HepG2 (cell line): ENCODE results near the gene SNAP29. TPM values are rescaled to one million over a fixed set of nuclear protein-coding genes. Genes with fewer than 3 reads are reported as not detected.

Source experiments
- CCAR2 ChIP-seq: fragments of 200-400 bp; formaldehyde crosslinking; optimal IDR thresholded peaks from 2 replicates; pipeline ENCODE3; 2018; ENCODE audit warnings: low read depth, mild to moderate bottlenecking, low read length, moderate library complexity
- ELF3 ChIP-seq: IDR thresholded peaks from 2 replicates; pipeline ENCODE4 v1.6.1; 2016; ENCODE audit warnings: missing genetic modification reagents, missing compliant biosample characterization
- EP300 ChIP-seq, 3 experiments: sonication (generic) in 1 of 3; formaldehyde crosslinking in 1 of 3; IDR thresholded peaks; 2 replicates each; pipeline versions ENCODE4 v1.5.1 to v1.6.1; 2011 to 2020; ENCODE audit warnings: low read depth in 2 of 3, low read length in 2 of 3, borderline replicate concordance in 1 of 3, improper control_type of control experiment in 1 of 3, mild to moderate bottlenecking in 1 of 3, missing genetic modification reagents in 1 of 3, moderate library complexity in 1 of 3
- FOXO1 ChIP-seq: sonication (generic); formaldehyde crosslinking; IDR thresholded peaks from 2 replicates; pipeline ENCODE4 v1.4.0; 2020; ENCODE audit warnings: missing genetic modification reagents
- HNRNPLL ChIP-seq: fragments of 200-400 bp; formaldehyde crosslinking; IDR thresholded peaks from 2 replicates; pipeline ENCODE4 v1.6.1; 2017; ENCODE audit warnings: mild to moderate bottlenecking, low read depth, low read length; ENCODE audit not compliant: poor library complexity, severe bottlenecking
- NCOR1 ChIP-seq: fragments of 200-600 bp; sonication (generic); IDR thresholded peaks from 2 replicates; pipeline ENCODE4 v1.7.0; 2017; ENCODE audit warnings: antibody characterized with exemption, low read length, borderline replicate concordance
- NONO ChIP-seq, 2 experiments: fragments of 450-650 bp in 1 of 2; sonication (generic) in 1 of 2; formaldehyde crosslinking in 1 of 2; IDR thresholded peaks in 1 of 2; conservative IDR thresholded peaks in 1 of 2; 2 replicates each; pipeline versions ENCODE4 v1.6.1 to v1.8.0; 2017 to 2022; ENCODE audit warnings: mild to moderate bottlenecking in 1 of 2, missing genetic modification reagents in 1 of 2, moderate library complexity in 1 of 2
- RARA ChIP-seq: IDR thresholded peaks from 2 replicates; pipeline ENCODE4 v1.6.1; 2016; ENCODE audit warnings: missing genetic modification reagents, missing compliant biosample characterization
- SALL1 ChIP-seq: sonication (generic); formaldehyde crosslinking; IDR thresholded peaks from 2 replicates; pipeline ENCODE4 v1.8.0; 2022; ENCODE audit warnings: mild to moderate bottlenecking, missing genetic modification reagents
- SAP130 ChIP-seq: IDR thresholded peaks from 2 replicates; pipeline ENCODE4 v1.6.1; 2016; ENCODE audit warnings: low read depth
- SYNCRIP ChIP-seq: fragments of 200-400 bp; formaldehyde crosslinking; IDR thresholded peaks from 2 replicates; pipeline ENCODE4 v1.6.1; 2018; ENCODE audit warnings: mild to moderate bottlenecking, low read depth, low read length; ENCODE audit not compliant: insufficient read depth
- TARDBP ChIP-seq: sonication (generic); formaldehyde crosslinking; IDR thresholded peaks from 2 replicates; pipeline ENCODE4 v1.8.0; 2022; ENCODE audit warnings: mild to moderate bottlenecking, missing genetic modification reagents
- TEAD2 ChIP-seq: sonication (generic); formaldehyde crosslinking; IDR thresholded peaks from 2 replicates; pipeline ENCODE4 v1.9.0; 2021; ENCODE audit warnings: missing genetic modification reagents
- ZMYM3 ChIP-seq: sonication (generic); formaldehyde crosslinking; IDR thresholded peaks from 2 replicates; pipeline ENCODE4 v1.5.1; 2020; ENCODE audit warnings: mild to moderate bottlenecking, missing genetic modification reagents
- ZNF331 ChIP-seq: sonication (generic); formaldehyde crosslinking; IDR thresholded peaks from 2 replicates; pipeline ENCODE4 v1.4.0; 2020; ENCODE audit warnings: missing genetic modification reagents
- ZNF441 ChIP-seq: sonication (generic); formaldehyde crosslinking; IDR thresholded peaks from 2 replicates; pipeline ENCODE4 v1.7.0; 2021; ENCODE audit warnings: missing genetic modification reagents, borderline replicate concordance
- ZNF619 ChIP-seq: sonication (generic); formaldehyde crosslinking; IDR thresholded peaks from 2 replicates; pipeline ENCODE4 v1.4.0; 2020; ENCODE audit warnings: mild to moderate bottlenecking, missing genetic modification reagents
- ZNF768 ChIP-seq: sonication (generic); formaldehyde crosslinking; IDR thresholded peaks from 2 replicates; pipeline ENCODE4 v1.4.0; 2020; ENCODE audit warnings: missing genetic modification reagents
- ZNF776 ChIP-seq: sonication (generic); formaldehyde crosslinking; IDR thresholded peaks from 2 replicates; pipeline ENCODE4 v1.4.0; 2020; ENCODE audit warnings: mild to moderate bottlenecking, missing genetic modification reagents
- polyA plus RNA-seq, 8 experiments: library from polyadenylated mRNA; depleted of rRNA in 3 of 8; stranded (reverse) in 7 of 8; unstranded in 1 of 8; fragments of >200 nt; fragmentation: Illumina TruSeq in 4 of 8; extraction: Trizol in 4 of 8; gene quantifications; 2 replicates each; pipeline versions ENCODE4 v1.2.1 to v1.2.3, GENCODE V29; 2011 to 2016; ENCODE audit warnings: low read depth in 4 of 8, missing spikeins in 1 of 8, mixed read lengths in 1 of 8; ENCODE audit not compliant: insufficient read depth in 1 of 8
- total RNA-seq, 5 experiments: library from RNA; depleted of rRNA; stranded (reverse); fragments of >200 nt; fragmentation: Illumina TruSeq; extraction: Trizol; gene quantifications; 2 replicates each; pipeline ENCODE4 v1.2.3, GENCODE V29; 2016; ENCODE audit warnings: low read depth in 1 of 5
- TF ChIP-seq, protein P1 (sequence below): sonication (generic); IDR thresholded peaks from 2 replicates; pipeline ENCODE4 v1.6.1; 2016; ENCODE audit warnings: low read depth, borderline replicate concordance
- TF ChIP-seq, protein P2 (sequence below): IDR thresholded peaks from 2 replicates; pipeline ENCODE4 v1.4.0; 2020; ENCODE audit warnings: mild to moderate bottlenecking, missing genetic modification reagents
- TF ChIP-seq, protein P3 (sequence below): sonication (generic); formaldehyde crosslinking; IDR thresholded peaks from 2 replicates; pipeline ENCODE4 v1.5.0; 2020; ENCODE audit warnings: missing genetic modification reagents

SNAP29 gene
- total and polyA plus RNA-seq, 2 of the 13 experiments (the other 11 are each of a cell fraction or from before 2014, with no cell fraction given), result 12.3 to 30.7 TPM

DNA sequence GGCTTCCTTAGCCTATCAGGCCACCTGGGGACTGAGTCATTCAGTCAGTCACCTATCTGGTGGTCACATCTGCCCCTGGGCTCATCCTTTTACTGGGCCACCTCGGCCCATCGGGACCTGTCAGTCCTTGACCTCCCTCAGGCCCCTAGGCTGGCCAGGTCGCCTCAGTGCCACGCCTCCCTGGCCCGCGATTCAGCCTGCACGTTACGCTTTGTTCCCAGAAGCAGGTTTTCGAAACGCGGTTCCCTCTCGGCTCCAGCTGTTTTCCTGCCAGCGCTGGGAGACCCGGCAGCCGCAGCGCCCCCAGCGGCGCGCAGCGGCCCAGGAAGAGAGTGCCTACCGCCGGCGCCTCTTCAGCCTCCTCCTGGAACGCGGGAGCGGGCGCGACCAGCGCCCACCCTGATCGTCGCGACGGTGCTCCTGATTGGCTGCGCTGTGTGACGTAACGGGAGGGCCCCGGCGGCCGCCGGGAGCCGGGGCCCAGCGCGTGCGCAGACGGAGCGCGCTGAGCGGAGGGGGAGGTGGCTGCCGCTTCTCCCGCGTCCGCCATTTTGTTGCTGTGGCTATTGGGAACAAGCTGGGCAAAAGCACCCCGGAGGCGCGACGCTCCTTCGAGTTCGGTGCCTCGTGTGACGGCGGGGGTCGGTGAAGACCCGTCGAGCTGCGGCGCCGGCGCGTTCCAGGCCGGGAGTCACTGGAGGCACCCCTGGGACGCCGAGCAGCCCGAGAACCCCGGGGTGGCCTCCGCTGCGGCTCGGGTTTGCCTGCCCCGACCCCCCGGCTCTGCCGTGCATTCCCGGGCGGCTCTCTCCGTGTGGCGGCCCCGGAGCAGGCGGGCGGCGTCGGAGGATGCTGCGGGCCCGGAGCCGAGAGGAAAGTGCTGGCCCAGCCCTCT is 58.4 kb downstream of the SNAP29 start, which contains the start of gene CRKL (continued):
- peak; percentile 95 for TF ChIP-seq HNRNPLL
- TF ChIP-seq EP300 (IDR thresholded peaks at IDR 0.05; ENCODE audit: low read depth in 2 of 2, low read length in 2 of 2), result 0 out of 4 replicates have a peak, but pooled peaks of 1 of the 2 experiments have one; percentile 12
- peak; percentile 38; the same call in 1 of the 2 replicates for TF ChIP-seq EP300 (CRISPR knock-in tag; IDR thresholded peaks at IDR 0.05; ENCODE audit: borderline replicate concordance)
- peak; percentile 83; the same call in 1 of the 2 replicates for TF ChIP-seq TARDBP (CRISPR knock-in tag)
- peak; percentile 93 for TF ChIP-seq ZNF331 (CRISPR knock-in tag)
- no peak for TF ChIP-seq NONO (IDR thresholded peaks at IDR 0.05)
- peak; percentile 59; the same call in 1 of the 2 replicates for TF ChIP-seq NONO (CRISPR knock-in tag; conservative IDR thresholded peaks at IDR 0.05)
- TF ChIP-seq NCOR1, result no peak
- TF ChIP-seq CCAR2, result no peak
- TF ChIP-seq, protein P1, sequence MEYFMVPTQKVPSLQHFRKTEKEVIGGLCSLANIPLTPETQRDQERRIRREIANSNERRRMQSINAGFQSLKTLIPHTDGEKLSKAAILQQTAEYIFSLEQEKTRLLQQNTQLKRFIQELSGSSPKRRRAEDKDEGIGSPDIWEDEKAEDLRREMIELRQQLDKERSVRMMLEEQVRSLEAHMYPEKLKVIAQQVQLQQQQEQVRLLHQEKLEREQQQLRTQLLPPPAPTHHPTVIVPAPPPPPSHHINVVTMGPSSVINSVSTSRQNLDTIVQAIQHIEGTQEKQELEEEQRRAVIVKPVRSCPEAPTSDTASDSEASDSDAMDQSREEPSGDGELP, result peak; percentile 99
- peak; percentile 91 for TF ChIP-seq ZMYM3 (CRISPR knock-in tag)
- TF ChIP-seq TEAD2 (CRISPR knock-in tag), result no peak
- peak; percentile 91 for TF ChIP-seq SALL1 (CRISPR knock-in tag)
- TF ChIP-seq FOXO1 (CRISPR knock-in tag), result peak; percentile 88
- TF ChIP-seq RARA (CRISPR knock-in tag), result peak; percentile 89
- TF ChIP-seq ZNF441 (CRISPR knock-in tag), result peak; percentile 41; the same call in 1 of the 2 replicates
- TF ChIP-seq, protein P2, sequence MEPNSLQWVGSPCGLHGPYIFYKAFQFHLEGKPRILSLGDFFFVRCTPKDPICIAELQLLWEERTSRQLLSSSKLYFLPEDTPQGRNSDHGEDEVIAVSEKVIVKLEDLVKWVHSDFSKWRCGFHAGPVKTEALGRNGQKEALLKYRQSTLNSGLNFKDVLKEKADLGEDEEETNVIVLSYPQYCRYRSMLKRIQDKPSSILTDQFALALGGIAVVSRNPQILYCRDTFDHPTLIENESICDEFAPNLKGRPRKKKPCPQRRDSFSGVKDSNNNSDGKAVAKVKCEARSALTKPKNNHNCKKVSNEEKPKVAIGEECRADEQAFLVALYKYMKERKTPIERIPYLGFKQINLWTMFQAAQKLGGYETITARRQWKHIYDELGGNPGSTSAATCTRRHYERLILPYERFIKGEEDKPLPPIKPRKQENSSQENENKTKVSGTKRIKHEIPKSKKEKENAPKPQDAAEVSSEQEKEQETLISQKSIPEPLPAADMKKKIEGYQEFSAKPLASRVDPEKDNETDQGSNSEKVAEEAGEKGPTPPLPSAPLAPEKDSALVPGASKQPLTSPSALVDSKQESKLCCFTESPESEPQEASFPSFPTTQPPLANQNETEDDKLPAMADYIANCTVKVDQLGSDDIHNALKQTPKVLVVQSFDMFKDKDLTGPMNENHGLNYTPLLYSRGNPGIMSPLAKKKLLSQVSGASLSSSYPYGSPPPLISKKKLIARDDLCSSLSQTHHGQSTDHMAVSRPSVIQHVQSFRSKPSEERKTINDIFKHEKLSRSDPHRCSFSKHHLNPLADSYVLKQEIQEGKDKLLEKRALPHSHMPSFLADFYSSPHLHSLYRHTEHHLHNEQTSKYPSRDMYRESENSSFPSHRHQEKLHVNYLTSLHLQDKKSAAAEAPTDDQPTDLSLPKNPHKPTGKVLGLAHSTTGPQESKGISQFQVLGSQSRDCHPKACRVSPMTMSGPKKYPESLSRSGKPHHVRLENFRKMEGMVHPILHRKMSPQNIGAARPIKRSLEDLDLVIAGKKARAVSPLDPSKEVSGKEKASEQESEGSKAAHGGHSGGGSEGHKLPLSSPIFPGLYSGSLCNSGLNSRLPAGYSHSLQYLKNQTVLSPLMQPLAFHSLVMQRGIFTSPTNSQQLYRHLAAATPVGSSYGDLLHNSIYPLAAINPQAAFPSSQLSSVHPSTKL, result peak; percentile 81; the same call in 1 of the 2 replicates
- no peak for TF ChIP-seq SYNCRIP
- peak; percentile 98 for TF ChIP-seq SAP130
- TF ChIP-seq, protein P3, sequence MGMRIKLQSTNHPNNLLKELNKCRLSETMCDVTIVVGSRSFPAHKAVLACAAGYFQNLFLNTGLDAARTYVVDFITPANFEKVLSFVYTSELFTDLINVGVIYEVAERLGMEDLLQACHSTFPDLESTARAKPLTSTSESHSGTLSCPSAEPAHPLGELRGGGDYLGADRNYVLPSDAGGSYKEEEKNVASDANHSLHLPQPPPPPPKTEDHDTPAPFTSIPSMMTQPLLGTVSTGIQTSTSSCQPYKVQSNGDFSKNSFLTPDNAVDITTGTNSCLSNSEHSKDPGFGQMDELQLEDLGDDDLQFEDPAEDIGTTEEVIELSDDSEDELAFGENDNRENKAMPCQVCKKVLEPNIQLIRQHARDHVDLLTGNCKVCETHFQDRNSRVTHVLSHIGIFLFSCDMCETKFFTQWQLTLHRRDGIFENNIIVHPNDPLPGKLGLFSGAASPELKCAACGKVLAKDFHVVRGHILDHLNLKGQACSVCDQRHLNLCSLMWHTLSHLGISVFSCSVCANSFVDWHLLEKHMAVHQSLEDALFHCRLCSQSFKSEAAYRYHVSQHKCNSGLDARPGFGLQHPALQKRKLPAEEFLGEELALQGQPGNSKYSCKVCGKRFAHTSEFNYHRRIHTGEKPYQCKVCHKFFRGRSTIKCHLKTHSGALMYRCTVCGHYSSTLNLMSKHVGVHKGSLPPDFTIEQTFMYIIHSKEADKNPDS (CRISPR knock-in tag), result no peak
- TF ChIP-seq ZNF619, result 0 out of 2 replicates have a peak, but pooled peaks have one; percentile 60
- TF ChIP-seq ELF3 (CRISPR knock-in tag), result peak; percentile 71
- TF ChIP-seq ZNF776, result 0 out of 2 replicates have a peak, but pooled peaks have one; percentile 15
- peak; percentile 71 for TF ChIP-seq ZNF768 (CRISPR knock-in tag)
